IMR-90 (cell line): ENCODE data around the gene KCNQ2. TPM values are rescaled to one million over a fixed set of nuclear protein-coding genes. Genes with fewer than 3 reads are reported as not detected.

Source experiments
- ATAC-seq: fragments of 200-7000 bp; cut with Tn5 transposase; 2 replicates; pipeline ENCODE4 v1.9.1; 2020; ENCODE audit warnings: low read depth, mild to moderate bottlenecking, moderate library complexity
- BruUV-seq: library from RNA; stranded (reverse); fragments of 400-500 nt; replicated peaks from 2 replicates; lab custom pipeline; 2021; lab: Mats Ljungman, UMichigan
- CTCF ChIA-PET: fragments of 300-600 bp; formaldehyde crosslinking; extraction: SDS; loops from one replicate; lab custom pipeline; 2021; ENCODE audit warnings: antibody characterized with exemption; lab: Yijun Ruan, JAX
- POLR2A ChIA-PET: fragments of 300-600 bp; sonication (Branson Sonifier 250); formaldehyde crosslinking; loops from one replicate; lab custom pipeline; 2022; ENCODE audit warnings: antibody characterized with exemption; ENCODE audit not compliant: unreplicated experiment; lab: Charles Lee
- DNase-seq: peaks from one replicate; pipeline ENCODE4 v3.0.0; 2013
- H2AFZ ChIP-seq: replicated peaks from 2 replicates; pipeline ENCODE3; 2013; ENCODE audit warnings: low read length, mild to moderate bottlenecking; ENCODE audit not compliant: poor library complexity
- H2AK5ac ChIP-seq: 2 replicates; pipeline ENCODE4 v1.6.1; 2013; ENCODE audit warnings: low read depth, low read length, inconsistent platforms
- H2AK9ac ChIP-seq: replicated peaks from 2 replicates; pipeline ENCODE3; 2013; ENCODE audit warnings: mild to moderate bottlenecking, low read depth, low read length, moderate library complexity; ENCODE audit not compliant: poor library complexity
- H2BK120ac ChIP-seq: 2 replicates; pipeline ENCODE4 v1.6.1; 2013; ENCODE audit warnings: low read depth, low read length, inconsistent platforms
- H2BK15ac ChIP-seq: 3 replicates; pipeline ENCODE4 v1.6.1; 2013; ENCODE audit warnings: low read depth, low read length, inconsistent platforms
- H2BK20ac ChIP-seq: 2 replicates; pipeline ENCODE4 v1.6.1; 2013; ENCODE audit warnings: low read depth, mild to moderate bottlenecking, inconsistent platforms, low read length, moderate library complexity
- H2BK5ac ChIP-seq: 2 replicates; pipeline ENCODE4 v1.6.1; 2013; ENCODE audit warnings: mild to moderate bottlenecking, low read depth, low read length, inconsistent platforms; ENCODE audit not compliant: poor library complexity, severe bottlenecking
- H3K14ac ChIP-seq: replicated peaks from 2 replicates; pipeline ENCODE4 v1.6.1; 2013; ENCODE audit warnings: low read depth, low read length, inconsistent platforms
- H3K18ac ChIP-seq: 2 replicates; pipeline ENCODE4 v1.6.1; 2013; ENCODE audit warnings: low read depth, low read length, control low read depth
- H3K23ac ChIP-seq: 2 replicates; pipeline ENCODE4 v1.6.1; 2013; ENCODE audit warnings: low read depth, low read length, inconsistent platforms
- H3K27ac ChIP-seq: 2 replicates; pipeline ENCODE4 v1.5.1; 2013; ENCODE audit warnings: mild to moderate bottlenecking, control low read depth, low read length; ENCODE audit not compliant: insufficient read depth
- H3K27me3 ChIP-seq: 2 replicates; pipeline ENCODE4 v1.6.1; 2013; ENCODE audit warnings: low read length; ENCODE audit not compliant: control insufficient read depth, insufficient read depth
- H3K36me3 ChIP-seq: 2 replicates; pipeline ENCODE4 v1.6.1; 2013; ENCODE audit warnings: low read length, mixed read lengths; ENCODE audit not compliant: control insufficient read depth, insufficient read depth
- H3K4ac ChIP-seq: 2 replicates; pipeline ENCODE4 v1.6.1; 2013; ENCODE audit warnings: low read depth, low read length, inconsistent platforms
- H3K4me1 ChIP-seq: 2 replicates; pipeline ENCODE4 v1.6.1; 2013; ENCODE audit warnings: low read length, mixed read lengths; ENCODE audit not compliant: control insufficient read depth, insufficient read depth
- H3K4me2 ChIP-seq: 2 replicates; pipeline ENCODE4 v1.6.1; 2013; ENCODE audit warnings: low read depth, mild to moderate bottlenecking, control low read depth, low read length, moderate library complexity
- H3K4me3 ChIP-seq: 2 replicates; pipeline ENCODE4 v1.5.1; 2013; ENCODE audit warnings: low read depth, mild to moderate bottlenecking, control low read depth, low read length, moderate library complexity; ENCODE audit not compliant: insufficient read depth
- H3K56ac ChIP-seq: 2 replicates; pipeline ENCODE4 v1.6.1; 2013; ENCODE audit warnings: low read length, inconsistent platforms; ENCODE audit not compliant: insufficient read depth; ENCODE audit errors: extremely low read depth
- H3K79me1 ChIP-seq, 2 experiments: 2 replicates each; pipeline ENCODE4 v1.6.1; 2013; ENCODE audit warnings: low read length in 2 of 2, inconsistent platforms in 1 of 2, low read depth in 1 of 2
- H3K9ac ChIP-seq: 2 replicates; pipeline ENCODE4 v1.6.1; 2013; ENCODE audit warnings: low read depth, low read length, control low read depth
- H3K9me1 ChIP-seq: 2 replicates; pipeline ENCODE4 v1.6.1; 2013; ENCODE audit warnings: low read length, inconsistent platforms; ENCODE audit not compliant: insufficient read depth
- H3K9me3 ChIP-seq: 2 replicates; pipeline ENCODE4 v1.6.1; 2013; ENCODE audit warnings: low read length; ENCODE audit not compliant: control insufficient read depth, insufficient read depth
- H4K20me1 ChIP-seq: 2 replicates; pipeline ENCODE4 v1.6.1; 2013; ENCODE audit warnings: low read length, inconsistent platforms; ENCODE audit not compliant: insufficient read depth
- H4K5ac ChIP-seq: 2 replicates; pipeline ENCODE4 v1.6.1; 2013; ENCODE audit warnings: mild to moderate bottlenecking, low read depth, low read length, control low read depth
- H4K8ac ChIP-seq, 2 experiments: 2 replicates each; pipeline ENCODE4 v1.6.1; 2013; ENCODE audit warnings: low read depth in 2 of 2, low read length in 2 of 2, control low read depth in 1 of 2, inconsistent platforms in 1 of 2
- H4K91ac ChIP-seq: 2 replicates; pipeline ENCODE4 v1.6.1; 2013; ENCODE audit warnings: low read depth, low read length, inconsistent platforms; ENCODE audit not compliant: insufficient read depth
- CEBPB ChIP-seq: IDR thresholded peaks from 2 replicates; pipeline ENCODE4 v1.6.1; 2012; ENCODE audit warnings: low read depth, low read length, improper control_type of control experiment
- MAZ ChIP-seq: IDR thresholded peaks from 2 replicates; pipeline ENCODE4 v1.6.1; 2012; ENCODE audit warnings: low read depth, mild to moderate bottlenecking, low read length, improper control_type of control experiment, moderate library complexity, borderline replicate concordance
- POLR2A ChIP-seq: IDR thresholded peaks from 2 replicates; pipeline ENCODE4 v1.6.1; 2012; ENCODE audit warnings: mild to moderate bottlenecking, low read depth, low read length
- RAD21 ChIP-seq: IDR thresholded peaks from 2 replicates; pipeline ENCODE4 v1.6.1; 2012; ENCODE audit warnings: low read length, improper control_type of control experiment
- WGBS, 2 experiments: methylation state at CpG; one replicate each; pipeline versions ENCODE4 v1.1.5 to v1.1.7; 2013; ENCODE audit warnings: missing lambda C conversion rate in 2 of 2; ENCODE audit not compliant: insufficient read length in 1 of 2; ENCODE audit errors: extremely low coverage in 2 of 2; 5-methylcytosine and 5-hydroxymethylcytosine counted together
- dilution Hi-C: fragments of 300-500 bp; cut with HindIII; formaldehyde crosslinking; loops from one replicate; pipeline ENCODE4 v1.14.3; 2018; ENCODE audit warnings: low sequenced_read_pairs; ENCODE audit not compliant: unreplicated experiment
- in situ Hi-C: fragments of 300-500 bp; cut with MboI; formaldehyde crosslinking; loops from 3 replicates; pipeline ENCODE4 v1.14.3; 2019; ENCODE audit warnings: low sequenced_read_pairs, inconsistent platforms, mixed read lengths
- intact Hi-C: fragments of 100-400 bp; cut with micrococcal nuclease; formaldehyde crosslinking; loops from 2 replicates; pipeline ENCODE4 v1.10.0; 2022
- polyA plus RNA-seq, 3 experiments: library from polyadenylated mRNA; depleted of rRNA; stranded (reverse); fragments of >200 nt; gene quantifications; 2 replicates each; pipeline ENCODE4 v1.2.3, GENCODE V29; 2012; ENCODE audit warnings: low replicate concordance in 1 of 3
- total RNA-seq: library from RNA; depleted of rRNA; stranded (reverse); fragments of >200 nt; gene quantifications from 2 replicates; pipeline ENCODE4 v1.2.3, GENCODE V29; 2012

KCNQ2 gene
- total and polyA plus RNA-seq, 2 of the 4 experiments (the other 2 are of a cell fraction), result 0.02 TPM; not detected in 1

GRCh38 chr20:63422653-63423052 is 49.8 kb downstream of the KCNQ2 start:
- Histone ChIP-seq H4K5ac (no peak overlapping the region), H3K18ac (no peak overlapping the region), H3K27me3 (peaks cover 22% of the 10 kb centered on the region), H2AK5ac (no peak overlapping the region), H4K91ac (no peak overlapping the region), H4K8ac (no peak overlapping the region), H3K4ac (no peak overlapping the region), H3K23ac (no peak overlapping the region), H2BK5ac (no peak overlapping the region), H3K56ac (no peak overlapping the region), H3K9ac (no peak overlapping the region), H3K9me3 (no peaks in the 10 kb centered on the region), H3K14ac (no peak overlapping the region), H2AFZ (no peak overlapping the region), H3K9me1 (no peaks in the 10 kb centered on the region), H3K4me2 (no peak overlapping the region), H3K79me1 (no peaks in the 10 kb centered on the region), H2AK9ac (no peak overlapping the region), H2BK20ac (no peak overlapping the region), H3K4me1 (no peaks in the 10 kb centered on the region), H4K20me1 (no peaks in the 10 kb centered on the region), H2BK120ac (no peak overlapping the region), H3K36me3 (no peaks in the 10 kb centered on the region), H3K27ac (no peak overlapping the region), H3K4me3 (no peak overlapping the region), H2BK15ac (no peak overlapping the region)
- no TSS peak for BruUV-seq
- in situ Hi-C loops, result no loop called here
- ATAC-seq (no peak), DNase-seq (no peak)
- WGBS, 2 experiments, result 70% methylated on average over 2 of the region's 25 CpGs; no CpG with 5 or more reads in 1 of the 2 experiments
- dilution Hi-C loops, result no loop called here
- TF ChIP-seq MAZ (no peak), POLR2A (no peak), RAD21 (no peak), CEBPB (no peak)
- CTCF ChIA-PET, result no interaction called here
- intact Hi-C loops, result no loop called here
- POLR2A ChIA-PET, result no interaction called here
